SK-N-SH treated with all-trans-retinoic acid at 6 μM for 48 hours (cell line): ENCODE measurements around the gene NXPH1.

Experiments
- ATAC-seq: fragments of 200-7000 bp; cut with Tn5 transposase; 3 replicates; pipeline ENCODE4 v1.9.1; 2020; ENCODE audit warnings: mild to moderate bottlenecking, moderate library complexity
- ARNTL ChIP-seq: fragments of 450-650 bp; formaldehyde crosslinking; IDR thresholded peaks from 2 replicates; pipeline ENCODE4 v1.5.0; 2020; ENCODE audit warnings: low read depth, mild to moderate bottlenecking, moderate library complexity, borderline replicate concordance
- BACH2 ChIP-seq: fragments of 250-450 bp; sonication (Bioruptor Pico); IDR thresholded peaks from 2 replicates; pipeline ENCODE4 v1.9.0; 2021; ENCODE audit warnings: mild to moderate bottlenecking, borderline replicate concordance
- CSDC2 ChIP-seq: fragments of 250-450 bp; sonication (Bioruptor Pico); IDR thresholded peaks from 2 replicates; pipeline ENCODE4 v1.5.0; 2020; ENCODE audit warnings: mild to moderate bottlenecking, moderate library complexity
- ESRRG ChIP-seq: fragments of 250-450 bp; sonication (Bioruptor Pico); IDR thresholded peaks from 2 replicates; pipeline ENCODE4 v1.6.1; 2021; ENCODE audit warnings: mild to moderate bottlenecking
- GLIS3 ChIP-seq: fragments of 250-450 bp; sonication (Bioruptor Pico); IDR thresholded peaks from 2 replicates; pipeline ENCODE4 v1.5.0; 2020; ENCODE audit warnings: mild to moderate bottlenecking, moderate library complexity
- ISL1 ChIP-seq: fragments of 250-450 bp; sonication (Bioruptor Pico); IDR thresholded peaks from 2 replicates; pipeline ENCODE4 v2.1.2; 2022; ENCODE audit warnings: mild to moderate bottlenecking, moderate library complexity
- OSR1 ChIP-seq: fragments of 250-450 bp; sonication (Bioruptor Pico); IDR thresholded peaks from 2 replicates; pipeline ENCODE4 v1.8.0; 2022; ENCODE audit warnings: moderate library complexity, mild to moderate bottlenecking, inconsistent platforms
- PPARA ChIP-seq: fragments of 250-450 bp; sonication (Bioruptor Pico); IDR thresholded peaks from 2 replicates; pipeline ENCODE4 v1.5.0; 2020; ENCODE audit warnings: mild to moderate bottlenecking, borderline replicate concordance
- SNAI2 ChIP-seq: fragments of 250-450 bp; sonication (Bioruptor Pico); IDR thresholded peaks from 2 replicates; pipeline ENCODE4 v1.5.0; 2020; ENCODE audit warnings: mild to moderate bottlenecking, moderate library complexity
- TCF4 ChIP-seq: fragments of 250-450 bp; sonication (Bioruptor Pico); IDR thresholded peaks from 2 replicates; pipeline ENCODE4 v1.8.0; 2021; ENCODE audit warnings: mild to moderate bottlenecking, moderate library complexity, borderline replicate concordance
- TOX ChIP-seq: fragments of 250-450 bp; sonication (Bioruptor Pico); IDR thresholded peaks from 2 replicates; pipeline ENCODE4 v1.8.0; 2021; ENCODE audit warnings: mild to moderate bottlenecking, moderate library complexity, borderline replicate concordance
- ZC3H10 ChIP-seq: fragments of 250-450 bp; sonication (Bioruptor Pico); IDR thresholded peaks from 2 replicates; pipeline ENCODE4 v1.5.1; 2021; ENCODE audit warnings: mild to moderate bottlenecking, moderate library complexity
- ZFP3 ChIP-seq: fragments of 250-450 bp; sonication (Bioruptor Pico); IDR thresholded peaks from 2 replicates; pipeline ENCODE4 v1.5.0; 2020; ENCODE audit warnings: mild to moderate bottlenecking, moderate library complexity
- ZFP30 ChIP-seq: fragments of 450-650 bp; formaldehyde crosslinking; IDR thresholded peaks from 2 replicates; pipeline ENCODE4 v1.5.0; 2022; ENCODE audit warnings: mild to moderate bottlenecking, moderate library complexity
- ZNF565 ChIP-seq: fragments of 450-650 bp; formaldehyde crosslinking; conservative IDR thresholded peaks from 2 replicates; pipeline ENCODE4 v1.5.0; 2020; ENCODE audit warnings: low read depth, mild to moderate bottlenecking, moderate library complexity
- ZNF70 ChIP-seq: fragments of 450-650 bp; formaldehyde crosslinking; IDR thresholded peaks from 2 replicates; pipeline ENCODE4 v1.5.0; 2020; ENCODE audit warnings: mild to moderate bottlenecking, moderate library complexity
- ZNF8 ChIP-seq: fragments of 450-650 bp; formaldehyde crosslinking; IDR thresholded peaks from 2 replicates; pipeline ENCODE4 v1.5.0; 2020; ENCODE audit warnings: mild to moderate bottlenecking, moderate library complexity
- TF ChIP-seq, protein P1 (sequence below): fragments of 250-450 bp; sonication (Bioruptor Pico); IDR thresholded peaks from 2 replicates; pipeline ENCODE4 v1.5.1; 2021; ENCODE audit warnings: mild to moderate bottlenecking, moderate library complexity
- TF ChIP-seq, protein P2 (sequence below): fragments of 250-450 bp; sonication (Bioruptor Pico); IDR thresholded peaks from 2 replicates; pipeline ENCODE4 v1.5.0; 2020; ENCODE audit warnings: mild to moderate bottlenecking, moderate library complexity
- TF ChIP-seq, protein P3 (sequence below): fragments of 250-450 bp; sonication (Bioruptor Pico); IDR thresholded peaks from 2 replicates; pipeline ENCODE4 v1.8.0; 2020; ENCODE audit warnings: mild to moderate bottlenecking, moderate library complexity, borderline replicate concordance
- TF ChIP-seq, protein P4 (sequence below): fragments of 250-450 bp; sonication (Bioruptor Pico); IDR thresholded peaks from 2 replicates; pipeline ENCODE4 v1.8.0; 2021; ENCODE audit warnings: low read depth, mild to moderate bottlenecking, moderate library complexity, borderline replicate concordance

Gene NXPH1

DNA sequence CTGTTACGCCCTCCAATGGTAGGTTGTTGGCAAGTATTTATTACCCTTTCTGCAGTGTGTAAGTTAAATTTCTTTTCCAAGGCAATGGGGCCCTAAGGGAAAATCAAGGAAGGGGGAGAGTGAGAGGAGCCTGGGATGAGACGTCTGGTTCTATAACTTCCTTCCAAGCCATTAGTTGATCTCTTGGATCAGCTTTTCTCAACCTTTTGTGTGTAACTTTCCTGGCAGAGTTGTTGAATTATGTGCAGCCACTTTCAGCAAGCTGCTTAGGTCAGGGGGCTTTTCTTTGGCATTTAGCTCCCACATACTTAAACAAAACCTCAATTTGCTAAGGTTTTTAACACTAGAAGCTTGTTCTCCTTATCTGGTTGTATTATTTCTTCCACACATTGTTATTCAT is 127.1 kb downstream of the NXPH1 start:
- TF ChIP-seq, protein P1, sequence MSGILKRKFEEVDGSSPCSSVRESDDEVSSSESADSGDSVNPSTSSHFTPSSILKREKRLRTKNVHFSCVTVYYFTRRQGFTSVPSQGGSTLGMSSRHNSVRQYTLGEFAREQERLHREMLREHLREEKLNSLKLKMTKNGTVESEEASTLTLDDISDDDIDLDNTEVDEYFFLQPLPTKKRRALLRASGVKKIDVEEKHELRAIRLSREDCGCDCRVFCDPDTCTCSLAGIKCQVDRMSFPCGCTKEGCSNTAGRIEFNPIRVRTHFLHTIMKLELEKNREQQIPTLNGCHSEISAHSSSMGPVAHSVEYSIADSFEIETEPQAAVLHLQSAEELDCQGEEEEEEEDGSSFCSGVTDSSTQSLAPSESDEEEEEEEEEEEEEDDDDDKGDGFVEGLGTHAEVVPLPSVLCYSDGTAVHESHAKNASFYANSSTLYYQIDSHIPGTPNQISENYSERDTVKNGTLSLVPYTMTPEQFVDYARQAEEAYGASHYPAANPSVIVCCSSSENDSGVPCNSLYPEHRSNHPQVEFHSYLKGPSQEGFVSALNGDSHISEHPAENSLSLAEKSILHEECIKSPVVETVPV (CRISPR knock-in tag) = no peak
- TF ChIP-seq ZFP30 (no peak), PPARA (CRISPR knock-in tag) (no peak), ZNF8 (CRISPR knock-in tag) (no peak), SNAI2 (CRISPR knock-in tag) (no peak), ZNF565 (no peak)
- no peak for ATAC-seq

DNA sequence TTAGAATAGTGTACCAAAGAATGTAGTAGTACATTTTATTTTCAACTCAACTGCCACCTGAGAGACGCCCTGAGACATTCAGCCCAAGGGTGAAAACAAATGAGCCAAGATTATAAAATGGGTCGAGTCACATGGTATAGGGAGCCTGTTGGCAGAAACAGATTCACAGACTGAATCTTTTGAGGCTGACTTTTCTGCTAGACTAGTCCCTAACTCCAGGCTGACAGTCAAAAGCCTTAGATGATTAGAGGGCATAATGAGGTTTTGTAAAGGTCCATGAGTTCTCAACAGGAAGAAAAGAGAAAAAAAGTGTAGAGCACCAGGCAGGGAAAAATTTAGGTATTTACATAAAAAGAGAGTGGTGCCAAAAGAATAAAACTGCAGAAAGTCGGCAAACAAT is 128.0 kb downstream of the NXPH1 start:
- no peak for ATAC-seq
- TF ChIP-seq, protein P2, sequence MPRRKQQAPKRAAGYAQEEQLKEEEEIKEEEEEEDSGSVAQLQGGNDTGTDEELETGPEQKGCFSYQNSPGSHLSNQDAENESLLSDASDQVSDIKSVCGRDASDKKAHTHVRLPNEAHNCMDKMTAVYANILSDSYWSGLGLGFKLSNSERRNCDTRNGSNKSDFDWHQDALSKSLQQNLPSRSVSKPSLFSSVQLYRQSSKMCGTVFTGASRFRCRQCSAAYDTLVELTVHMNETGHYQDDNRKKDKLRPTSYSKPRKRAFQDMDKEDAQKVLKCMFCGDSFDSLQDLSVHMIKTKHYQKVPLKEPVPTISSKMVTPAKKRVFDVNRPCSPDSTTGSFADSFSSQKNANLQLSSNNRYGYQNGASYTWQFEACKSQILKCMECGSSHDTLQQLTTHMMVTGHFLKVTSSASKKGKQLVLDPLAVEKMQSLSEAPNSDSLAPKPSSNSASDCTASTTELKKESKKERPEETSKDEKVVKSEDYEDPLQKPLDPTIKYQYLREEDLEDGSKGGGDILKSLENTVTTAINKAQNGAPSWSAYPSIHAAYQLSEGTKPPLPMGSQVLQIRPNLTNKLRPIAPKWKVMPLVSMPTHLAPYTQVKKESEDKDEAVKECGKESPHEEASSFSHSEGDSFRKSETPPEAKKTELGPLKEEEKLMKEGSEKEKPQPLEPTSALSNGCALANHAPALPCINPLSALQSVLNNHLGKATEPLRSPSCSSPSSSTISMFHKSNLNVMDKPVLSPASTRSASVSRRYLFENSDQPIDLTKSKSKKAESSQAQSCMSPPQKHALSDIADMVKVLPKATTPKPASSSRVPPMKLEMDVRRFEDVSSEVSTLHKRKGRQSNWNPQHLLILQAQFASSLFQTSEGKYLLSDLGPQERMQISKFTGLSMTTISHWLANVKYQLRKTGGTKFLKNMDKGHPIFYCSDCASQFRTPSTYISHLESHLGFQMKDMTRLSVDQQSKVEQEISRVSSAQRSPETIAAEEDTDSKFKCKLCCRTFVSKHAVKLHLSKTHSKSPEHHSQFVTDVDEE (CRISPR knock-in tag) = no peak
- TF ChIP-seq ZFP30 (no peak), CSDC2 (CRISPR knock-in tag) (no peak), ZC3H10 (CRISPR knock-in tag) (no peak), TCF4 (CRISPR knock-in tag) (no peak), SNAI2 (CRISPR knock-in tag) (no peak), ISL1 (no peak), ZNF70 (CRISPR knock-in tag) (no peak), OSR1 (CRISPR knock-in tag) (no peak), TOX (no peak), PPARA (CRISPR knock-in tag) (no peak), ARNTL (no peak)
- TF ChIP-seq, protein P1 (CRISPR knock-in tag) = no peak
- TF ChIP-seq, protein P3, sequence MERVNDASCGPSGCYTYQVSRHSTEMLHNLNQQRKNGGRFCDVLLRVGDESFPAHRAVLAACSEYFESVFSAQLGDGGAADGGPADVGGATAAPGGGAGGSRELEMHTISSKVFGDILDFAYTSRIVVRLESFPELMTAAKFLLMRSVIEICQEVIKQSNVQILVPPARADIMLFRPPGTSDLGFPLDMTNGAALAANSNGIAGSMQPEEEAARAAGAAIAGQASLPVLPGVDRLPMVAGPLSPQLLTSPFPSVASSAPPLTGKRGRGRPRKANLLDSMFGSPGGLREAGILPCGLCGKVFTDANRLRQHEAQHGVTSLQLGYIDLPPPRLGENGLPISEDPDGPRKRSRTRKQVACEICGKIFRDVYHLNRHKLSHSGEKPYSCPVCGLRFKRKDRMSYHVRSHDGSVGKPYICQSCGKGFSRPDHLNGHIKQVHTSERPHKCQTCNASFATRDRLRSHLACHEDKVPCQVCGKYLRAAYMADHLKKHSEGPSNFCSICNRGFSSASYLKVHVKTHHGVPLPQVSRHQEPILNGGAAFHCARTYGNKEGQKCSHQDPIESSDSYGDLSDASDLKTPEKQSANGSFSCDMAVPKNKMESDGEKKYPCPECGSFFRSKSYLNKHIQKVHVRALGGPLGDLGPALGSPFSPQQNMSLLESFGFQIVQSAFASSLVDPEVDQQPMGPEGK = no peak
- TF ChIP-seq, all 23 proteins: peak for 0

DNA sequence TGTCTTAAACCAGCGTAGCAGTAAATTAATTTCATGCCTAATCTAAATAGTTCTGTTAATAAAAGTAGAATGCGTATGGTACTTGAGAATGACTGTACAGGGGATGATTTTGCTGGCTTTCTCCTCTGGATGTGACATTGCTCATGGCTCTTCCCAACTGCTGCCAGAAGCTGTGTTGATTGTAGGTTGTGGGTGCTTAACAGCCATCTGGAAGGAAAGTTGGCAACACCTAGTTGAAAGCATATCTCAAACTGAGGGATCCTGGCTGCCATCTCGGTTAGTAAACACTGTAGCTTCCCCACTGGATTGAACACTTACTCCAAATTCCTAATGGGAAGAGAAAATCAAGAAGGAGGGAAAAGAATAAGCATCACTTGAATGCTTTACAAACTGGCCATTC is 130.9 kb downstream of the NXPH1 start:
- TF ChIP-seq GLIS3 (CRISPR knock-in tag) (no peak), BACH2 (CRISPR knock-in tag) (no peak), OSR1 (CRISPR knock-in tag) (no peak), ZFP30 (no peak), ESRRG (CRISPR knock-in tag) (no peak)
- TF ChIP-seq, protein P4, sequence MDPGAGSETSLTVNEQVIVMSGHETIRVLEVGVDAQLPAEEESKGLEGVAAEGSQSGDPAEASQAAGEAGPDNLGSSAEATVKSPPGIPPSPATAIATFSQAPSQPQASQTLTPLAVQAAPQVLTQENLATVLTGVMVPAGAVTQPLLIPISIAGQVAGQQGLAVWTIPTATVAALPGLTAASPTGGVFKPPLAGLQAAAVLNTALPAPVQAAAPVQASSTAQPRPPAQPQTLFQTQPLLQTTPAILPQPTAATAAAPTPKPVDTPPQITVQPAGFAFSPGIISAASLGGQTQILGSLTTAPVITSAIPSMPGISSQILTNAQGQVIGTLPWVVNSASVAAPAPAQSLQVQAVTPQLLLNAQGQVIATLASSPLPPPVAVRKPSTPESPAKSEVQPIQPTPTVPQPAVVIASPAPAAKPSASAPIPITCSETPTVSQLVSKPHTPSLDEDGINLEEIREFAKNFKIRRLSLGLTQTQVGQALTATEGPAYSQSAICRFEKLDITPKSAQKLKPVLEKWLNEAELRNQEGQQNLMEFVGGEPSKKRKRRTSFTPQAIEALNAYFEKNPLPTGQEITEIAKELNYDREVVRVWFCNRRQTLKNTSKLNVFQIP (CRISPR knock-in tag) = no peak
- ATAC-seq = no peak

DNA sequence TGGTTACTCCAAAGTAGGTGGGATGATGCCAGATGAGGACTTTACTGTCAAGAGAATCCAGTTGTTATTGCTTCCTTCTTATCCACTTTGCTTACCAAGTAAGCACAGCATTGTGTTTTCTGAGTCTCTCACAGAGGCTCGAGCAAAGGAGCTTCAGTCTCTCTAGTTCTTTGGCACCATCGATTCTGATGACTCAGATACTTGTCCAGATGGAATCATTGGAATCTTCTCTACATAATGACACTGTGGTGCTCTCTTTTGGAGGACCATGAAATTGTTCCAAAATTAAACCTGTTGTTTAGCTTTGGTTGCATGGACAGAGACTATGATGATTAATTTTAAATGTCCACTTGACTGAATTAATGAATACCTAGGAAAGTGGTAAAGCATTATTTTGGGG is 132.6 kb downstream of the NXPH1 start:
- TF ChIP-seq PPARA (CRISPR knock-in tag) (no peak), ZFP3 (no peak), ESRRG (CRISPR knock-in tag) (no peak), TCF4 (CRISPR knock-in tag) (no peak), ARNTL (no peak), ZNF8 (CRISPR knock-in tag) (no peak), ISL1 (no peak)
- TF ChIP-seq, protein P3 = no peak
- TF ChIP-seq, all 23 proteins: peak for 0
- no peak for ATAC-seq
